HepG2 (cell line): ENCODE measurements around the gene AFG1L. TPM values are rescaled to one million over a fixed set of nuclear protein-coding genes. Genes with fewer than 3 reads are reported as not detected.
A peak's percentile ranks its signal among the peaks of the same experiment; 100 is the strongest.

ENCODE experiments used
- ARNT2 ChIP-seq: sonication (generic); formaldehyde crosslinking; IDR thresholded peaks from 2 replicates; pipeline ENCODE4 v1.8.0; 2022; ENCODE audit warnings: mild to moderate bottlenecking, low read depth, missing genetic modification reagents, moderate library complexity
- FOXK2 ChIP-seq: fragments of 450-650 bp; IDR thresholded peaks from 2 replicates; pipeline ENCODE4 v1.6.1; 2016
- MXD4 ChIP-seq: IDR thresholded peaks from 2 replicates; pipeline ENCODE4 v1.6.1; 2016; ENCODE audit warnings: mild to moderate bottlenecking, missing biosample characterization, missing genetic modification reagents
- PTBP1 ChIP-seq: fragments of 200-400 bp; formaldehyde crosslinking; IDR thresholded peaks from 2 replicates; pipeline ENCODE4 v1.6.1; 2018; ENCODE audit warnings: low read length, low read depth; ENCODE audit not compliant: poor library complexity, severe bottlenecking
- SNAPC2 ChIP-seq: sonication (generic); formaldehyde crosslinking; IDR thresholded peaks from 2 replicates; pipeline ENCODE4 v1.8.1; 2022; ENCODE audit warnings: mild to moderate bottlenecking, missing genetic modification reagents
- SRSF4 ChIP-seq: fragments of 200-400 bp; formaldehyde crosslinking; IDR thresholded peaks from one replicate; pipeline ENCODE4 v1.6.1; 2018; ENCODE audit warnings: mild to moderate bottlenecking, low read depth, low read length, moderate library complexity; ENCODE audit not compliant: poor library complexity, severe bottlenecking
- TOPORS ChIP-seq: sonication (generic); formaldehyde crosslinking; IDR thresholded peaks from 2 replicates; pipeline ENCODE4 v1.8.0; 2023; ENCODE audit warnings: mild to moderate bottlenecking, missing genetic modification reagents
- ZIK1 ChIP-seq: sonication (generic); formaldehyde crosslinking; IDR thresholded peaks from 2 replicates; pipeline ENCODE4 v1.5.0; 2020; ENCODE audit warnings: mild to moderate bottlenecking, low read depth, missing genetic modification reagents, borderline replicate concordance
- ZNF34 ChIP-seq: sonication (generic); formaldehyde crosslinking; IDR thresholded peaks from 2 replicates; pipeline ENCODE4 v1.4.0; 2020; ENCODE audit warnings: mild to moderate bottlenecking, missing genetic modification reagents, borderline replicate concordance
- ZNF350 ChIP-seq: sonication (generic); formaldehyde crosslinking; IDR thresholded peaks from 2 replicates; pipeline ENCODE4 v1.4.0; 2020; ENCODE audit warnings: mild to moderate bottlenecking, low read depth, missing genetic modification reagents, borderline replicate concordance
- ZNF747 ChIP-seq: sonication (generic); formaldehyde crosslinking; IDR thresholded peaks from 2 replicates; pipeline ENCODE4 v1.8.1; 2023; ENCODE audit warnings: missing genetic modification reagents, mild to moderate bottlenecking, borderline replicate concordance
- ZNF883 ChIP-seq: sonication (generic); formaldehyde crosslinking; IDR thresholded peaks from 2 replicates; pipeline ENCODE4 v1.5.1; 2020; ENCODE audit warnings: mild to moderate bottlenecking, missing genetic modification reagents; ENCODE audit errors: not compliant biosample characterization
- polyA plus RNA-seq, 8 experiments: library from polyadenylated mRNA; depleted of rRNA in 3 of 8; stranded (reverse) in 7 of 8; unstranded in 1 of 8; fragments of >200 nt; fragmentation: Illumina TruSeq in 4 of 8; extraction: Trizol in 4 of 8; gene quantifications; 2 replicates each; pipeline versions ENCODE4 v1.2.1 to v1.2.3, GENCODE V29; 2011 to 2016; ENCODE audit warnings: low read depth in 4 of 8, missing spikeins in 1 of 8, mixed read lengths in 1 of 8; ENCODE audit not compliant: insufficient read depth in 1 of 8
- total RNA-seq, 5 experiments: library from RNA; depleted of rRNA; stranded (reverse); fragments of >200 nt; fragmentation: Illumina TruSeq; extraction: Trizol; gene quantifications; 2 replicates each; pipeline ENCODE4 v1.2.3, GENCODE V29; 2016; ENCODE audit warnings: low read depth in 1 of 5
- TF ChIP-seq, protein P1 (sequence below): sonication (generic); formaldehyde crosslinking; IDR thresholded peaks from 2 replicates; pipeline ENCODE4 v1.5.1; 2020; ENCODE audit warnings: mild to moderate bottlenecking, missing genetic modification reagents, borderline replicate concordance
- TF ChIP-seq, protein P2 (sequence below): sonication (generic); formaldehyde crosslinking; IDR thresholded peaks from 2 replicates; pipeline ENCODE4 v1.4.0; 2020; ENCODE audit warnings: missing genetic modification reagents, borderline replicate concordance
- TF ChIP-seq, protein P3 (sequence below): fragments of 450-650 bp; IDR thresholded peaks from 2 replicates; pipeline ENCODE4 v1.6.1; 2017; ENCODE audit warnings: mild to moderate bottlenecking

The AFG1L gene
- total and polyA plus RNA-seq, 2 of the 13 experiments (the other 11 are each of a cell fraction or from before 2014, with no cell fraction given) = 3.1 to 14.0 TPM

DNA sequence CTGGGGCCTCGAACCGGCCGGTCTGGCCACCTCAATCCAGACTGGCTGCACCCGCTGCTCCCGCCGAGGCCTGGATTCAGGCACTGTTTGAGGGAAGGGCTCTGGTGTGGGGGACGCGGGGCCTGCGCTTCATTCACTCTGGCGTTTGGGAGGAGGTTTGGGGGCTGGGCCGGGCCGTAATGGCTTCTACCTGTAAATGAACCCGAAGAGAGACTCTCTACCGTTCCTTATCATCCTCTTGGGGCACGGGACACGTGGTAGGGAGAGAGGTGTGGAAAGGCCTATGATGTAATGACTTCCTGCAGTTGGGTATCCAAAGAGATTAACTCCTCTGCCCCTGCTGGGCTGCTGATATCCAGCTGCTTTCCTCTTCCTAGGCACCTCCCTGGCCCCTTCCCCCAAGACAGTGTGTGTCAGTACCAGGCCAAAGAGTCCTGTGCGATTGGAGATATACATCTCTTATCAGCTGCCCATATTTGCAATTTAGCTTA lies 267.7 kb downstream of the AFG1L start (continued):
- TF ChIP-seq ZNF350 (CRISPR knock-in tag) (0 out of 2 replicates have a peak, but pooled peaks have one; percentile 43), TOPORS (no peak), PTBP1 (no peak), FOXK2 (no peak), ZNF883 (CRISPR knock-in tag) (no peak), SNAPC2 (CRISPR knock-in tag) (no peak), ZNF747 (CRISPR knock-in tag) (no peak), SRSF4 (no peak), ARNT2 (CRISPR knock-in tag) (0 out of 2 replicates have a peak, but pooled peaks have one; percentile 29), ZNF34 (CRISPR knock-in tag) (no peak), MXD4 (CRISPR knock-in tag) (peak; percentile 67; the same call in 1 of the 2 replicates), ZIK1 (no peak)
- TF ChIP-seq, protein P1, sequence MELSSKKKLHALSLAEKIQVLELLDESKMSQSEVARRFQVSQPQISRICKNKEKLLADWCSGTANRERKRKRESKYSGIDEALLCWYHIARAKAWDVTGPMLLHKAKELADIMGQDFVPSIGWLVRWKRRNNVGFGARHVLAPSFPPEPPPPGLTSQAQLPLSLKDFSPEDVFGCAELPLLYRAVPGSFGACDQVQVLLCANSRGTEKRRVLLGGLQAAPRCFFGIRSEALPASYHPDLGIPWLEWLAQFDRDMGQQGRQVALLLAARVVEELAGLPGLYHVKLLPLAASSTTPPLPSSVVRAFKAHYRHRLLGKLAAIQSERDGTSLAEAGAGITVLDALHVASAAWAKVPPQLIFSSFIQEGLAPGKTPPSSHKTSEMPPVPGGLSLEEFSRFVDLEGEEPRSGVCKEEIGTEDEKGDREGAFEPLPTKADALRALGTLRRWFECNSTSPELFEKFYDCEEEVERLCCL = no peak
- TF ChIP-seq, protein P2, sequence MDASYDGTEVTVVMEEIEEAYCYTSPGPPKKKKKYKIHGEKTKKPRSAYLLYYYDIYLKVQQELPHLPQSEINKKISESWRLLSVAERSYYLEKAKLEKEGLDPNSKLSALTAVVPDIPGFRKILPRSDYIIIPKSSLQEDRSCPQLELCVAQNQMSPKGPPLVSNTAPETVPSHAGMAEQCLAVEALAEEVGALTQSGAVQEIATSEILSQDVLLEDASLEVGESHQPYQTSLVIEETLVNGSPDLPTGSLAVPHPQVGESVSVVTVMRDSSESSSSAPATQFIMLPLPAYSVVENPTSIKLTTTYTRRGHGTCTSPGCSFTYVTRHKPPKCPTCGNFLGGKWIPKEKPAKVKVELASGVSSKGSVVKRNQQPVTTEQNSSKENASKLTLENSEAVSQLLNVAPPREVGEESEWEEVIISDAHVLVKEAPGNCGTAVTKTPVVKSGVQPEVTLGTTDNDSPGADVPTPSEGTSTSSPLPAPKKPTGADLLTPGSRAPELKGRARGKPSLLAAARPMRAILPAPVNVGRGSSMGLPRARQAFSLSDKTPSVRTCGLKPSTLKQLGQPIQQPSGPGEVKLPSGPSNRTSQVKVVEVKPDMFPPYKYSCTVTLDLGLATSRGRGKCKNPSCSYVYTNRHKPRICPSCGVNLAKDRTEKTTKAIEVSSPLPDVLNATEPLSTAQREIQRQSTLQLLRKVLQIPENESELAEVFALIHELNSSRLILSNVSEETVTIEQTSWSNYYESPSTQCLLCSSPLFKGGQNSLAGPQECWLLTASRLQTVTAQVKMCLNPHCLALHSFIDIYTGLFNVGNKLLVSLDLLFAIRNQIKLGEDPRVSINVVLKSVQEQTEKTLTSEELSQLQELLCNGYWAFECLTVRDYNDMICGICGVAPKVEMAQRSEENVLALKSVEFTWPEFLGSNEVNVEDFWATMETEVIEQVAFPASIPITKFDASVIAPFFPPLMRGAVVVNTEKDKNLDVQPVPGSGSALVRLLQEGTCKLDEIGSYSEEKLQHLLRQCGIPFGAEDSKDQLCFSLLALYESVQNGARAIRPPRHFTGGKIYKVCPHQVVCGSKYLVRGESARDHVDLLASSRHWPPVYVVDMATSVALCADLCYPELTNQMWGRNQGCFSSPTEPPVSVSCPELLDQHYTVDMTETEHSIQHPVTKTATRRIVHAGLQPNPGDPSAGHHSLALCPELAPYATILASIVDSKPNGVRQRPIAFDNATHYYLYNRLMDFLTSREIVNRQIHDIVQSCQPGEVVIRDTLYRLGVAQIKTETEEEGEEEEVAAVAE (CRISPR knock-in tag) = 0 out of 2 replicates have a peak, but pooled peaks have one; percentile 63
- TF ChIP-seq, protein P3, sequence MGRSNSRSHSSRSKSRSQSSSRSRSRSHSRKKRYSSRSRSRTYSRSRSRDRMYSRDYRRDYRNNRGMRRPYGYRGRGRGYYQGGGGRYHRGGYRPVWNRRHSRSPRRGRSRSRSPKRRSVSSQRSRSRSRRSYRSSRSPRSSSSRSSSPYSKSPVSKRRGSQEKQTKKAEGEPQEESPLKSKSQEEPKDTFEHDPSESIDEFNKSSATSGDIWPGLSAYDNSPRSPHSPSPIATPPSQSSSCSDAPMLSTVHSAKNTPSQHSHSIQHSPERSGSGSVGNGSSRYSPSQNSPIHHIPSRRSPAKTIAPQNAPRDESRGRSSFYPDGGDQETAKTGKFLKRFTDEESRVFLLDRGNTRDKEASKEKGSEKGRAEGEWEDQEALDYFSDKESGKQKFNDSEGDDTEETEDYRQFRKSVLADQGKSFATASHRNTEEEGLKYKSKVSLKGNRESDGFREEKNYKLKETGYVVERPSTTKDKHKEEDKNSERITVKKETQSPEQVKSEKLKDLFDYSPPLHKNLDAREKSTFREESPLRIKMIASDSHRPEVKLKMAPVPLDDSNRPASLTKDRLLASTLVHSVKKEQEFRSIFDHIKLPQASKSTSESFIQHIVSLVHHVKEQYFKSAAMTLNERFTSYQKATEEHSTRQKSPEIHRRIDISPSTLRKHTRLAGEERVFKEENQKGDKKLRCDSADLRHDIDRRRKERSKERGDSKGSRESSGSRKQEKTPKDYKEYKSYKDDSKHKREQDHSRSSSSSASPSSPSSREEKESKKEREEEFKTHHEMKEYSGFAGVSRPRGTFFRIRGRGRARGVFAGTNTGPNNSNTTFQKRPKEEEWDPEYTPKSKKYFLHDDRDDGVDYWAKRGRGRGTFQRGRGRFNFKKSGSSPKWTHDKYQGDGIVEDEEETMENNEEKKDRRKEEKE = no peak
